LNCAP (cell line): ENCODE measurements around the gene NEUROG1.

ENCODE experiments used
- TF ChIP-seq, protein P1 (sequence below): fragments of 450-650 bp; IDR thresholded peaks from 2 replicates; pipeline ENCODE4 v1.5.1; 2017; ENCODE audit warnings: mild to moderate bottlenecking

The NEUROG1 gene

DNA sequence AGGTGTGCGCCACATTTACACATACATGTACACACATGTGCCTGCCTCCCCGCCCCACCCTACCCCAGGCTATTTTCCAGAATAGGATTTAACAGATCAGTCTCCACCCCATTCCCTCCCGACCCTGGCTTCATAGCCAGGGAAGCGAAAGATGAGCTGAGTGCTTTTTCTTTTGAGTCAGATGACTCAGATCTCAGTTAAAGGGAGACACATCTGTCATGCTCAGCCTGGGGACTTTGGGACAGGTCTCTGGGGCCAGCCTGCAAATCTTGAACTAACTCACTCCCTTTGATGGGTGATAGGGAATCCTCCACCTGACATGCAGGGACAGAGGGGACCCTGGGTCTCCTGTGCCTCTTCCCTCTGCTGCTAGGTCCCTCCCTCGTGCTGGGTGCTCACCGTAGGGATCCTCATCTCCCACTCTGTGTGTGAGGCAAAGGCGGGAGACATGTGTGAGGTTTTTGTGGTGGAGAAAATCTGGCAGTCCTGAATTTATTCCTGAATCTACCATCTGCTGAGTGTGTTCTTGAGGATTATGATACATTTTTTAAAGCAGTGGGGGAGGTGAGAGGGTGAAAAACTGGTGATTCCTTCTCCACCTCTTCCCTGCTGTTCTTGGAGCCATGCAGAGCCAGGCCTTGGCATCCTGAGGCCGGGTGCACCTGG lies 37.7 kb downstream of the NEUROG1 start:
- TF ChIP-seq, protein P1, sequence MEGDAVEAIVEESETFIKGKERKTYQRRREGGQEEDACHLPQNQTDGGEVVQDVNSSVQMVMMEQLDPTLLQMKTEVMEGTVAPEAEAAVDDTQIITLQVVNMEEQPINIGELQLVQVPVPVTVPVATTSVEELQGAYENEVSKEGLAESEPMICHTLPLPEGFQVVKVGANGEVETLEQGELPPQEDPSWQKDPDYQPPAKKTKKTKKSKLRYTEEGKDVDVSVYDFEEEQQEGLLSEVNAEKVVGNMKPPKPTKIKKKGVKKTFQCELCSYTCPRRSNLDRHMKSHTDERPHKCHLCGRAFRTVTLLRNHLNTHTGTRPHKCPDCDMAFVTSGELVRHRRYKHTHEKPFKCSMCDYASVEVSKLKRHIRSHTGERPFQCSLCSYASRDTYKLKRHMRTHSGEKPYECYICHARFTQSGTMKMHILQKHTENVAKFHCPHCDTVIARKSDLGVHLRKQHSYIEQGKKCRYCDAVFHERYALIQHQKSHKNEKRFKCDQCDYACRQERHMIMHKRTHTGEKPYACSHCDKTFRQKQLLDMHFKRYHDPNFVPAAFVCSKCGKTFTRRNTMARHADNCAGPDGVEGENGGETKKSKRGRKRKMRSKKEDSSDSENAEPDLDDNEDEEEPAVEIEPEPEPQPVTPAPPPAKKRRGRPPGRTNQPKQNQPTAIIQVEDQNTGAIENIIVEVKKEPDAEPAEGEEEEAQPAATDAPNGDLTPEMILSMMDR = no peak

DNA sequence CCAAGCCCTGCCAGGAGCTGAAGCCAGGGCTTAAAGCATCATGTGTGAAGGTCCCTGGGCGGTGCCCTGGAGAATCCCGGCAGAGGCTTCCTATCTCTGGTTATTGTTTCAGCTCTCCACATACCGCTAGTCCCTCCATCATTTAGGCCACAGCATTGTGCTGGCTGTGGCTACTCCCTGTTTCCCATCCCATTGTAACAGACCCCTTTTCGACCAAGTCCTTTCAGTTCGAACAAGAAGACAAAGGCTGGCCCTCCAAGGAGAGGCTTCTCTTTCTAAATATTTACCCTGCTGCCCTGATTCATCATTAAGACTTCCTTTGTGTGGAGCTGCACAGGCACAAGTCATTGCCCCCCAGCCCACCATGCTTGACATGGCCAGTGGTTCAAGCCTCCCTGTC lies 41.6 kb downstream of the NEUROG1 start:
- TF ChIP-seq, protein P1 = no peak

DNA sequence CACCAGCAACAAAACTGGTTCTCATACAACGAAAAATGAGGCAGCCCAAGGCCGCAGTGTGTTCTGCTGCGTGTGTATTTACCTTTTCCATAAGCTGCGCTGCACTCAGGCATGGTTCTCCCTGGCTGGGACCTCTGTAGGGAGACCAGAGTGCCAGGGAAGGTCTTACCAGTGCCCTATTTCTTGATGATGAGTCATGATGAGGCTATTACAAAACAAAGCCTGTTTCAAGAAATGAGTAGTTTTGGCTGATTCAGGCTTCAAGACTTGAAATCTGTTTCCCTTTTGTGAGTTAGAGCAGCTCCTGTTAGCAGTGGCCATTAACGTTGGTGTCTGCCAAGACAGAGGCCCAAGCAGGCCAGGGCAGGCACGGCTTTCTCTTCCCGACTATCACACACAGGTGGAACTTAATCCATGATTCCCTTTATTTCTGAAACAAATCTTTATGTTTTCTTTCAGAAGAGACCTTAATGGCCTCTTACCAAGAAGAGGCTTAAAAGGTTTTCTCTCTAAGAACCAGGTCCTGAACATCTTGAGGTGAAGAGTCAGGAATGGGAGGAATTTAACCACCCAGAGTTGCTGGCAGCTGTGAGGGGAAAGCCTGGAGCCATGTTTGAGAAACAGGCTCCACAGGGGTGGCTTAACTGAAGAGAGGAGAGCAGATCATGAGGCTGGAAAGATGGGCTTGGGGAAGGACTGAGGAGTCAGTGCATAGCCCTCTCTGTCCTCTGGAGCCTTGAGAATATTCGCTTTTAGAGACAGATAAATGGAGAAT lies 42.2 kb downstream of the NEUROG1 start:
- TF ChIP-seq, protein P1 = no peak

DNA sequence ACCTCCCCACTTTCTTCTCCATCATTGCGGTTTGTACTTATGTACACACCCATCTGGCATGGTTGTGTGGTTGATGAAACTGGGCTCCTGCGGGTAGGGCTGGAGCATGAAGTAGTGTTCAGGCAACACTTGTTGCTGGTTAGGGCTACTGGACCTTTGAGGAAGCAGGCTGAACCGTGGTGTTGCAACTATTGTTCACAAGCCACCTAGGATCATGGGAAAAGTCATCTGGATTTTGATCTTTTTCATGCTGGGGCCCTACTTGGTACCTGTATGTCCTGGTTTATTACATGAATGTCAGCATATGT lies 43.5 kb downstream of the NEUROG1 start:
- TF ChIP-seq, protein P1 = no peak

DNA sequence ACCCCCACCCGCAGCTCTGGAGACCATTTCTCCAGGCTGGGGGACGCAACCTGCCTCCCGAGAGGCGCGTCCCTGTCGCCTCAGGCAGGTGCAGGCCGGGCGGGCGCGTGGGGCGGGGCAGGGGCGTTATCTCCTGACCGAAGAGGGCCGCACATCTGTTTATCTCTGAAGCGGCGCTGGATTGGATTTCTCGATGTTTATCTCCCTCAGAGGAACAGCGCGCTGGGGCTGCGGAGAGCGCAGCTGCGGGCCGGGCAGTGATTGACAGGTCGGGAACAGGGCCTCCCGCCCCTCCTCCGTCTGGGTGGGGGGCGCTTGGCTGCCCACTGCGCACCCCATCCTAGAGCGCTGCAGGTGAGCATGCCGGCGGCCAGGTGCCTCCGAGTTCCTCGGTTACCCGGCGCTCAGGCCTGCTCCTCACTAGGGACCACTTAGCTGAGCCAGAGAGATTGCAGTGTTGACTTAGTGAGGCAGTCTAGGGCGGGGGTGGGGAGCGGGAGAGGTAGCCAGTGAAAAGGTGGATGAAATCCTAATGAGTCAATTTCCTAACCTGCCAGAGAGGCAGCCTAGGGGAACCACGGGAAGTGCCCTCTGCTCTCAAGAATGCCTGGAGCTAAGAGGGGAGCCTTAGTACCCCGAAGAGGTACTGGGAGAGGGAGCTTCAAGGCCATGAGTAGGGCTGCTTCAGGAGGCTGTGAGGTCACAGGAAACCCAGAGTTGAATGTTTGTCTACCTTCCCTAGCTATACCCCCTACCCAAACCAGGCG lies 44.0 kb downstream of the NEUROG1 start:
- TF ChIP-seq, protein P1 = no peak

DNA sequence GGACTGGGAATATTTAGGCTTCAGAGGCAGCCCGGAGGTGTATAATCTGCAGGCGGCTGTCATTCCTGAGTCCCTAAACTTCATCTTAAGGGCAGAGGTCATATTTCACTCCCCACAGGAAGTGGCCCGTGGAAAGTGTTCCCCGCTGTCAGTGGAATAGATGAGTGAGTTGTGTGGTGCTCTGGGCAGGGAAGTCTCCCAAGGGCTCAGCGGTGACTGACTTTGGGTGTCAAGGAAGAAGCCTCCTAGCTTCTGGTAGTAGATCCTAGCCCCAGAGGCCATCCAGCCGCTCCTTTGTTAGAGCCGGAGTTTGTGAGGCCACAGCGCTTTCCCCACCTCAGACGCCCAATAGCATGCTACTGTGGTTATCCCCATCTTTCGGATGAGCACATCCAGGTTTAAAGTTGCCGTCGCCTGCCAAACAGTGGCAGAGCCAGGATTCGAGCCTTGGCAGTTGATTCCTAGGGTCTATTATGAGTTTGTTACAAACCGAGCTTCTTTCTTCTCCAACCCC lies 44.7 kb downstream of the NEUROG1 start:
- TF ChIP-seq, protein P1 = no peak

DNA sequence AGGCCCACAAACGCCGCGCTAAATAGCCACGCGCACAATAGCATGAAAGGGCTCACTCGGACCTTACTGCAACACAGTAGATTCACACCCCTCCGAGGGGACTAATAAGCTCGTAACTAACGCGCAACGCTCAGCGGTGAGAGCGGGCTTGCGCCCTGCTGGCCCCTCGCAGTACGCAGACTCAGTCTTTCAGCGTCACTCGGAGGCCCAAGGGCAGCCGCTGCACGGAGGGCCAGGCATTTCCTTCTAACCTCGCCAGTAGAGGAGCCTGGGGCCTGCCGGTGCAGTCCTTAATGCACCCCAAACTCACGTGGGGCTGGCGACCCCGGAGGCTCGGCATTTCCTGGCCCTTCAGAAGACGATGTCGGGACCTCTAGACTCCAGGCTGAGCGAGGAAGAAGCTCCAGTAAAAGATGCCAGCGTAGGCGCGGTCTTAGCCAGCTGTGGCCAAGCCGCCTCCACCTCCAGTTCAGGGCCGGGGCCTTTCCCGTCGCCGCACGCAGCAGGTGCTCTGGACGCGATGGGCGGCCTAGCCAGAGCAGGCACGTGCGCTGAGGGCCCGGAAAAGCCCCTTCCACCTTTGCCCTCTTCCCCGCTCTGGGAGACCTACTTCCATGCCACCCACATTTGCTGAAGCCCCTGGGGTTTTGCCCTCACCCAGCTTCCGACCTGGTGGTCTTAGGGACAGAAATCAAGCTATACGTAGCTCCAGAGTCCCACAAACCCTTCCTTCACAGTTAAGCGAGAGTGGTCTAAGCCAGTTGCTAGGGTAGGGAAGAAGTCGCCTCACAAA lies 45.3 kb downstream of the NEUROG1 start:
- TF ChIP-seq, protein P1 = no peak
